Neural crest cell (in vitro differentiated cells): ENCODE measurements around the gene CDC25A. TPM values are rescaled to one million over a fixed set of nuclear protein-coding genes. Genes with fewer than 3 reads are reported as not detected.
A peak's percentile ranks its signal among the peaks of the same experiment; 100 is the strongest.

Source experiments
- DNase-seq: peaks from one replicate; pipeline ENCODE4 v3.0.0; 2021; ENCODE audit warnings: low read depth, mixed read lengths, low spot score
- H3K27ac Mint-ChIP-seq: one replicate; pipeline ENCODE4 v1.8.0; 2021; ENCODE audit warnings: mild to moderate bottlenecking, mixed read lengths; ENCODE audit not compliant: unreplicated experiment
- H3K27me3 Mint-ChIP-seq: 2 replicates; pipeline ENCODE4 v1.8.0; 2021; ENCODE audit warnings: low read depth, mild to moderate bottlenecking, mixed read lengths
- H3K36me3 Mint-ChIP-seq: 2 replicates; pipeline ENCODE4 v1.8.0; 2021; ENCODE audit warnings: low read depth, mild to moderate bottlenecking, mixed read lengths
- H3K4me1 Mint-ChIP-seq: 2 replicates; pipeline ENCODE4 v1.8.0; 2021; ENCODE audit warnings: mixed read lengths
- H3K4me3 Mint-ChIP-seq: one replicate; pipeline ENCODE4 v1.8.0; 2021; ENCODE audit warnings: mild to moderate bottlenecking, mixed read lengths
- H3K9me3 Mint-ChIP-seq: 2 replicates; pipeline ENCODE4 v1.8.0; 2021; ENCODE audit warnings: mixed read lengths
- long read RNA-seq: library from polyadenylated mRNA; unstranded; transcript quantifications from one replicate; pipeline ENCODE4 v2.0.0, GENCODE V29; 2020
- total RNA-seq: library from RNA; stranded (reverse); gene quantifications from 2 replicates; pipeline ENCODE4 v1.2.1, GENCODE V29; 2021
- TF ChIP-seq, protein P1 (sequence below): fragments of 200-600 bp; sonication (generic); conservative IDR thresholded peaks from 2 replicates; pipeline ENCODE4 v1.5.0; 2021; ENCODE audit warnings: antibody characterized with exemption, mild to moderate bottlenecking

CDC25A gene
- total RNA-seq, result 58.4 and 63.0 TPM in 2 replicates
- long read RNA-seq, partial matches to known transcripts, result 4 of 8 reads
- long read RNA-seq, other reads (novel, unspliced or antisense), result 4 of 8 reads

DNA sequence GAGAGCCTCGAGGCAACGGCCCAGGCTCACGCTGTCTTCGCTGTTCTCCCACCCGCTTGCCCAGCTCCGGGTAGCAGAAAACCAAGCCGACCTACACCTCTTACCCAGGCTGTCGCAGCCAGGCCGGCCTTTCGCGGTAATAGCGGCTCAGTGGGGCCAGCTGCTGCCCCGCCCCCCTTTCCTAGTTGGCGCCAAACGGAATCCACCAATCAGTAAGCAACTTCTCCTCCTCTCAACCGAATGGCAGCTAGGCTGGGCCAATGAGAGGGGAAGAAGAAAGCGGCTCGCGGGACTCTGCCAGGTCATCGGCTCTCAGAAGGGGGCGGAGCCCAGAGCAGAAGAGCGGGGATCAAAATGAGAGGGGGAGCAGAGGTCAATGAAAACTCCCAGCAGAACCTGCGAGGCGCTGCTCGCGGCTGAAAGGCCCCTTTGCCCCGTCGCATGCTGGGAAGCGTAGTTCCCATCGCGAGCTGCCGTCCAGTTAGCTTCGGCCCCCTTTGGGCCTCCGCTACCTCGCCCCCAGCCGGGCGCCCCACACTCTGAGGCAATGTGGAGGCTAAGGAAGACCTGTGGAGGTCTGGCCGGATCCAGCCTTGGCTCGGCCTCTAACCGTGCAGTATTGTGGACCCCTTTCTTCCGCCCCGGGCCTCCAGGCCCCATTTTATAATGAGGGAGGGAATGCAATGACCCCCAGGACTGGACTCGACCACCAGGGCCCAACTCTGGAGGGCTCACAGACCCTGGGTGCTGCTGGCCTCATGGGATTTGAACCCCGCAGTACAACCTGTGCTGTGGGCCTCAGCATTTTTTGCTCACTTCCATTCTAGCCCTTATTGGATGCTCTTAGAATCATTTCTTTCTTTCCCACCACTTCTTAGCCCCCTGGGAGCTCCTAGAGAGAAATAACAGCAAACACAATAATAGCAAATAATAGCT lies at the start of gene CDC25A:
Gene CDC25A (minus strand): TSS at position 152 of the 936 bp plus-strand sequence. CDS start 470 bp downstream, outside the sequence.
- Mint-ChIP-seq H3K4me3 (peak within 1 kb of the TSS; percentile 99), H3K27me3 (no peaks in the 10 kb centered on the region), H3K36me3 (peaks cover 7% of the 10 kb centered on the region), H3K9me3 (no peaks in the 10 kb centered on the region), H3K27ac (peak within 1 kb of the TSS; percentile 87), H3K4me1 (peaks cover 45% of the 10 kb centered on the region)
- TF ChIP-seq, protein P1, sequence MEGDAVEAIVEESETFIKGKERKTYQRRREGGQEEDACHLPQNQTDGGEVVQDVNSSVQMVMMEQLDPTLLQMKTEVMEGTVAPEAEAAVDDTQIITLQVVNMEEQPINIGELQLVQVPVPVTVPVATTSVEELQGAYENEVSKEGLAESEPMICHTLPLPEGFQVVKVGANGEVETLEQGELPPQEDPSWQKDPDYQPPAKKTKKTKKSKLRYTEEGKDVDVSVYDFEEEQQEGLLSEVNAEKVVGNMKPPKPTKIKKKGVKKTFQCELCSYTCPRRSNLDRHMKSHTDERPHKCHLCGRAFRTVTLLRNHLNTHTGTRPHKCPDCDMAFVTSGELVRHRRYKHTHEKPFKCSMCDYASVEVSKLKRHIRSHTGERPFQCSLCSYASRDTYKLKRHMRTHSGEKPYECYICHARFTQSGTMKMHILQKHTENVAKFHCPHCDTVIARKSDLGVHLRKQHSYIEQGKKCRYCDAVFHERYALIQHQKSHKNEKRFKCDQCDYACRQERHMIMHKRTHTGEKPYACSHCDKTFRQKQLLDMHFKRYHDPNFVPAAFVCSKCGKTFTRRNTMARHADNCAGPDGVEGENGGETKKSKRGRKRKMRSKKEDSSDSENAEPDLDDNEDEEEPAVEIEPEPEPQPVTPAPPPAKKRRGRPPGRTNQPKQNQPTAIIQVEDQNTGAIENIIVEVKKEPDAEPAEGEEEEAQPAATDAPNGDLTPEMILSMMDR, result no peak
- peak; percentile 92 for DNase-seq

DNA sequence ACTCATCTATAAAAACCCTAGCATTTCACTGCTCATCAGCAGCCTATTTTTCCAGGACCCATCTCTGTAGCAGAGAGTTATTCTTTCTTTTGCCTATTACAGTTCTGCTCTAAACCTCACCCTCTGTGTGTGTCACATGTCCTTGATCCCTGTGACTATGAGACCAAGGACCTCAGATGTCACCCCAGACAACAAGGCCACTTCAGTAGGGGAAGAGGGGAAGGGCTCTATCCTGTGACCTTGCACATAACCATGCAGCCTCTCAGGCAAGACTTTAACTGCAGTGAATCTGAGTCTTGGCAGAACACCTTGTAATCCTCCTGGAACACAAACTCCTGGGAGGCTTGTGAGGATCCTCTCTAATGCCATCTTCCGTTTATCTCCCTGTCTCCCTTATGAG lies 48.3 kb upstream of the CDC25A start:
- Mint-ChIP-seq H3K36me3 (no peaks in the 10 kb centered on the region), H3K27me3 (no peaks in the 10 kb centered on the region), H3K9me3 (no peaks in the 10 kb centered on the region), H3K27ac (no peak overlapping the region), H3K4me3 (no peak overlapping the region), H3K4me1 (peaks cover 37% of the 10 kb centered on the region)
- TF ChIP-seq, protein P1, result no peak
- DNase-seq, result no peak

DNA sequence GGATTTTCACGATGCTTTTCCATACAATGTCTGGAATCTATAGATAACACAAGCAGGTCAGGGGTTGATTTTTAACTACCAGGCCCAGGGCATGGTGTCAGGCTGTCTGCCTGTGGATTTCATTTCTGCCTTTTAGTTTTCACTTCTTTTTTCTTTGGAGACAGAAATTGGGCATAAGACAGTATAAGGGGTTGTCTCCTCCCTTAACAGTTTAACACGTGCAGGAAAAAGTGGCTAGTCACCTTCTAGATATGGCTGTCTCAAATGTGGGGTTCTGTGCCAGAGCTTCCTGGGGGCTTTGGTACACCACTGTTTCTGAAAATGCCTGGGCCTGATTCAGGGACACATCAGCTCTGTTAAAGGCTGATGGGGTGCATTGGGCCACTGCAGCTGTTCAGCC lies 45.3 kb upstream of the CDC25A start:
- peaks cover 19% of the 10 kb centered on the region for H3K4me1 Mint-ChIP-seq
- peak overlapping the region; percentile 35 for H3K27ac Mint-ChIP-seq
- no peaks in the 10 kb centered on the region for H3K27me3 Mint-ChIP-seq
- TF ChIP-seq, protein P1, result no peak
- no peaks in the 10 kb centered on the region for H3K9me3 Mint-ChIP-seq
- H3K36me3 Mint-ChIP-seq, result no peaks in the 10 kb centered on the region
- no peak overlapping the region for H3K4me3 Mint-ChIP-seq
- DNase-seq, result no peak

DNA sequence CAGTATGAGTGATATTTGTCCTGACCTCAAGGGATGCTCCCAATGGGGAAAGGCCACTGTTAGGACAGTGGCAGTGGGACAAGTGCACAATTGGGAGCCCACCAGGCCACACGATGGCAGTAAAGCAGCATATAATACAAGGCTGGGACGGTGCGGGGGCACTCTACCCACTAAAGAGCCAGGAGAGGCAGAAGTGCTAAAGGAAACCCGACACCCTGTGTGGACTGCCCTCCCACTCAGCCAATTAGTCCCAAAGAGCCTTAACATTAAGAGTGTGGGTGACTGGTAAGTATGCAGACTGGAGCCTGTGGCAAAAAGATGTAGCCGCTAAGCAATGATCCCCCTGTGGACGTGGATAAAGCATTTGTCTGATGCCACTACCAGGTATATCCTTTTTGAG lies 44.5 kb upstream of the CDC25A start:
- Mint-ChIP-seq H3K27ac (no peak overlapping the region), H3K36me3 (no peaks in the 10 kb centered on the region), H3K9me3 (no peaks in the 10 kb centered on the region), H3K27me3 (no peaks in the 10 kb centered on the region), H3K4me1 (peaks cover 19% of the 10 kb centered on the region), H3K4me3 (no peak overlapping the region)
- DNase-seq, result peak; percentile 71
- TF ChIP-seq, protein P1, result peak; percentile 67

DNA sequence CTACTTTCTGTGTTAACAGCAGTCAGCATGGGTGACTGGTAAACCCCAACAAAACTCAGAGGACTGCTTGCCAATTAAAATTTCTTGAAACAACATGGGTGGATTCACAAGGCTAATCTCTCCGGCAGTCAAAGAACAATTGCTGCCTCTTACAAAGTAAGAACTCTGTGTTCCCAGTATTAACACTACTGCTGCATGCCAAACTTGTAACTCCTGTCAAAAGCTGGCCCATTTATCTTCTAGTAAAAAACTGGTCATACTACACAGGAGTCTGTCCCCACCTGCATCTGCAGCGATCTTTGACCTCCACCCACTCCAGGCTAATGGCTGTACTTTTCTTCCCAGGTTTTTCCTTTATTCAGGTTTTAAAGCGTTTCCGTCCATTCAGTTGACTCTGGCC lies 44.0 kb upstream of the CDC25A start:
- Mint-ChIP-seq H3K4me1 (peaks cover 17% of the 10 kb centered on the region), H3K9me3 (no peaks in the 10 kb centered on the region), H3K27me3 (peaks cover 1% of the 10 kb centered on the region), H3K27ac (no peak overlapping the region), H3K36me3 (no peaks in the 10 kb centered on the region), H3K4me3 (no peak overlapping the region)
- no peak for DNase-seq
- TF ChIP-seq, protein P1, result no peak
